Activated CD4-positive, CD25-positive, alpha-beta regulatory T cell treated with anti-CD3 and anti-CD28 coated beads, Interleukin-2, amount 50 U/mL, for 24 hours (primary cell): ENCODE data around the gene CEACAM6.
A peak's percentile ranks its signal among the peaks of the same experiment; 100 is the strongest.
"Not testable (repeated sequence)": the region's sequence is repeated elsewhere in the genome, so short reads cannot be mapped to it uniquely, and the experiment has no call there.

ENCODE experiments used
- ATAC-seq, 2 donors: fragments of 150-1000 bp; cut with Tn5 transposase; one replicate each; pipeline ENCODE4 v1.10.0; 2021; ENCODE audit warnings: mild to moderate bottlenecking in 1 of 2, moderate library complexity in 1 of 2

Gene CEACAM6

GRCh38 chr19:41748012-41748411, 7.3 kb upstream of the CEACAM6 start:
- no peak for ATAC-seq

- ATAC-seq = not testable (repeated sequence)
Observed at GRCh38 chr19:41750248-41751134, 4.8 kb upstream of the CEACAM6 start.

- ATAC-seq = peak; percentile 72 to 73
Observed at GRCh38 chr19:41753159-41753558, 2.2 kb upstream of the CEACAM6 start.

GRCh38 chr19:41753936-41754529, 1.3 kb upstream of the CEACAM6 start:
- peak; percentile 87 to 89 for ATAC-seq

- ATAC-seq = no peak
Observed at GRCh38 chr19:41758846-41759245, 3.5 kb downstream of the CEACAM6 start.

GRCh38 chr19:41767115-41767514, 11.8 kb downstream of the CEACAM6 start:
- no peak for ATAC-seq

GRCh38 chr19:41768105-41768504, 12.8 kb downstream of the CEACAM6 start:
- not testable (repeated sequence) for ATAC-seq

GRCh38 chr19:41769608-41770007, 14.3 kb downstream of the CEACAM6 start:
- no peak for ATAC-seq

GRCh38 chr19:41771410-41771809, 16.1 kb downstream of the CEACAM6 start:
- peak; percentile 21 to 39 for ATAC-seq

GRCh38 chr19:41774515-41774980, 19.2 kb downstream of the CEACAM6 start:
- ATAC-seq = peak; percentile 90 to 92

- ATAC-seq = no peak
Observed at GRCh38 chr19:41776700-41777099, 21.4 kb downstream of the CEACAM6 start.

GRCh38 chr19:41783612-41784011, 28.3 kb downstream of the CEACAM6 start:
- ATAC-seq = no peak

GRCh38 chr19:41784312-41784711, 29.0 kb downstream of the CEACAM6 start:
- ATAC-seq = no peak

GRCh38 chr19:41784743-41785142, 29.4 kb downstream of the CEACAM6 start:
- ATAC-seq = no peak

- ATAC-seq = peak; percentile 82 to 91
Observed at GRCh38 chr19:41785653-41786052, 30.3 kb downstream of the CEACAM6 start.

- ATAC-seq = no peak
Observed at GRCh38 chr19:41787055-41787454, 31.7 kb downstream of the CEACAM6 start.

GRCh38 chr19:41788518-41788917, 33.2 kb downstream of the CEACAM6 start:
- ATAC-seq = not testable (repeated sequence)

GRCh38 chr19:41789053-41789452, 33.7 kb downstream of the CEACAM6 start:
- ATAC-seq = not testable (repeated sequence)

GRCh38 chr19:41792513-41793413, 37.4 kb downstream of the CEACAM6 start:
- peak in 1 of 2 donors; percentile 35 for ATAC-seq

- ATAC-seq = no peak
Observed at GRCh38 chr19:41793414-41793727, 38.0 kb downstream of the CEACAM6 start.

- peak; percentile 86 to 91 for ATAC-seq
Observed at GRCh38 chr19:41795031-41795461, 39.7 kb downstream of the CEACAM6 start.

GRCh38 chr19:41796362-41796761, 41.0 kb downstream of the CEACAM6 start, which contains the start of gene CEACAM3:
CEACAM3 (plus strand) TSS chr19:41796587; CDS start chr19:41796678, 91 bp downstream.
- no peak for ATAC-seq

- no peak for ATAC-seq
Observed at GRCh38 chr19:41796901-41797300, 41.6 kb downstream of the CEACAM6 start.
